ENCODE results near the gene RBX1. TPM values are rescaled to one million over a fixed set of nuclear protein-coding genes. Genes with fewer than 3 reads are reported as not detected.

Gene RBX1
- total and polyA plus RNA-seq, 12 donors: 58.0 to 123 (median 62.0) TPM

- intact Hi-C loops (cut with DNase I): loop anchor here in 1 of 10 donors (5.0 kb wide), 1 partner anchor 58 kb away; no protein-coding TSS in a partner anchor
- TF ChIP-seq CTCF (IDR thresholded peaks at IDR 0.05): no peak
- no peak for DNase-seq
- Histone ChIP-seq H3K27me3 (no peaks in the 10 kb centered on the region), H3K36me3 (no peaks in the 10 kb centered on the region), H3K4me1 (peaks cover 0 to 8% (median 0%) of the 10 kb centered on the region in 9 donors), H3K4me3 (no peak overlapping the region), H3K9me3 (no peaks in the 10 kb centered on the region), H3K27ac (no peak overlapping the region)
- WGBS, 2 donors: 54 to 65% methylated on average over 5 of the region's 5 CpGs
- ATAC-seq: no peak
Observed at GRCh38 chr22:41009222-41009948, 58.2 kb downstream of the RBX1 start.

DNA sequence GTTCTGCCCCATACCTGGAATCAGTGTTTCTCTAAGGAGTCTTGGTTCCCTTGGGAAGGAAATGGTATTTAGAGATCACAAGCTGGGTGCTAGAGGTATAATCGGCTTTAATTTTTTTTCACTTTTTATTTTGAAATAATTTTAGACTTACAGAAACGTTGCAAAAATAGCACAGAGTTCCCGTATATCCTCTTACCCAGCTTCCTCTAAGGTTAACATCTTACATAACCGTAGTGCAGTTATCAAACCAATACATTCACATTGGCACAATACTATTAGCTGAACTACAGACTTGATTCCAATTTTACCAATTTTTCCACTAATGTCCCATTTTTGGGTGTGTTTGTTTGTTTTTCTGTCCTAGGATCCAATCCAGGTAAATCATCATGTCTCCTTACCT lies 63.8 kb downstream of the RBX1 start:
- no peak overlapping the region for H3K4me3 ChIP-seq
- H3K27ac ChIP-seq: no peak overlapping the region
- intact Hi-C loops (cut with DNase I): loop anchor here in 3 of 10 donors (10.0 kb wide), 3 partner anchors 50 to 70 kb away; no protein-coding TSS in a partner anchor
- no peak for ATAC-seq
- no peaks in the 10 kb centered on the region for H3K27me3 ChIP-seq
- no peak for DNase-seq
- TF ChIP-seq CTCF (IDR thresholded peaks at IDR 0.05): no peak
- no peaks in the 10 kb centered on the region for H3K36me3 ChIP-seq
- WGBS, 2 donors: 60 to 69% methylated on average over 4 of the region's 4 CpGs
- H3K9me3 ChIP-seq: no peaks in the 10 kb centered on the region
- H3K4me1 ChIP-seq: peaks cover 0 to 13% (median 0%) of the 10 kb centered on the region in 9 donors

GRCh38 chr22:41021061-41021612 lies 70.0 kb downstream of the RBX1 start:
- no peak for ATAC-seq
- H3K4me3 ChIP-seq: peak overlapping the region; percentile 66 to 91 (median 74)
- intact Hi-C loops (cut with DNase I): loop anchor here in 4 of 10 donors (5.0 to 10.0 kb wide), 3 partner anchors 66 to 71 kb away; partner anchors contain the start of genes RBX1 (in 3 of the 4) and EP300 (in 1 of the 4)
- H3K27ac ChIP-seq: peak overlapping the region in 9 of 10 donors; percentile 96 to 100 (median 99)
- TF ChIP-seq CTCF (IDR thresholded peaks at IDR 0.05): no peak
- H3K4me1 ChIP-seq: peaks cover 3 to 18% (median 15%) of the 10 kb centered on the region in 9 donors
- no peaks in the 10 kb centered on the region for H3K36me3 ChIP-seq
- DNase-seq: peak in 1 of 2 donors; percentile 18
- H3K9me3 ChIP-seq: no peaks in the 10 kb centered on the region
- 39 to 50% methylated on average over 19 of the region's 19 CpGs for WGBS, 2 donors
- no peaks in the 10 kb centered on the region for H3K27me3 ChIP-seq

DNA sequence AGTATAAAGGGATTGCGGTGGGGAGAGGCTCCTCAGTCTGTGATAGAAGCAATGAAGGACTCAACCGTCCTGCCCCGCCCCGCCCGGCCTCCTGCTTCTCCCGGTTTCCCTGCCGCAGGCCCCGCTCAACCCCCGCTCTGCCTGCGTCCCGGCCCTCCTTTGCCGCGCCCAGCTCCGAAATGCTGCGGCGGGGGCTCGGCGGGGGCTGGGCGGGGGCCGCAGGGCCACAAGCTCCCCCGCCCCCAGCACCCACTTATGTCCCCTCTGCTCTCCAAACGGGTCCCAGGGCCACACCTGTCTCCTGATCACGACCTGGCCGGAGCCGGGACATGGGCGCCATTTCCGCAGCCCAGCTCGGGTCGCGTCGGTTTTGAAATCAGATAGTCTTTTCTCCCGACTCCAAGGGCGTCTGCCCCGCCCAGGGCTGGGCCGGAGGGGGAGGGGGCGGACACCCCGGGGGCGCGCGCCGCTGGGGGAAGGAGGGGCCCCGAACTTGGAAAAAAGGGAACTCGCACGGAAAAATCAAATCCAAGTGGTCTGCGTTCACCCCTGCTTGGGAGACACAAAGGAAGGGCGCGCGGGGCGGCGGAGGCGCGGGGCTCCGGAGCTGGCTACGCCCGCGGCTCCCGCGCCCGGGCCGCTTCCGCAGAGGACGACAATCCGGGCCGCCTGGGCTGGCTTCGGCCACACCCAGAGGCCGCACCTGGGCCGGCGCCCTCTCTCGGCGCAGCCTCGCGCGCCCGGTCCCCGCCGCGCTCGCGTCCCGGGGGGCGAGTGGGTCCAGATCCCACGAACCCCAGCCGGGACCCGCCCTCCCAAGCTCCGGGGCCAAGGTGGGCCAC lies 70.7 kb downstream of the RBX1 start:
- 0% methylated on average over 82 to 85 of the region's 85 CpGs for WGBS, 2 donors
- DNase-seq (peak; percentile 64 to 80), ATAC-seq (peak; percentile 72 to 88 (median 81))
- Histone ChIP-seq H3K27ac (peak overlapping the region; percentile 66 to 100 (median 98)), H3K4me1 (peaks cover 3 to 18% (median 15%) of the 10 kb centered on the region in 9 donors), H3K27me3 (no peaks in the 10 kb centered on the region), H3K36me3 (no peaks in the 10 kb centered on the region), H3K9me3 (no peaks in the 10 kb centered on the region), H3K4me3 (peak overlapping the region; percentile 66 to 91 (median 74))
- intact Hi-C loops (cut with DNase I): loop anchor here in 7 of 10 donors (1.0 to 10.0 kb wide), 8 partner anchors 67 to 71 kb away; partner anchors contain the start of genes RBX1 (in 5 of the 7) and EP300 (in 3 of the 7)
- peak in 4 of 9 donors; percentile 10 to 48 (median 41) for TF ChIP-seq CTCF (IDR thresholded peaks at IDR 0.05)

Data from heart right ventricle (tissue), 16 donors.